ENCODE results near the gene TRPM3. TPM values are rescaled to one million over a fixed set of nuclear protein-coding genes. Genes with fewer than 3 reads are reported as not detected.

TRPM3 gene
- total and polyA plus RNA-seq, 2 of the 8 experiments (the other 6 are each of a cell fraction or from before 2014, with no cell fraction given) = 2.4 to 10.9 TPM

GRCh38 chr9:70949239-70949638 lies 172.2 kb downstream of the TRPM3 start:
- Histone ChIP-seq H3K23me2 (ENCODE audit: low read depth, low read length) (no peaks in the 10 kb centered on the region), H3K27ac (ENCODE audit: low read depth, low read length) (no peak overlapping the region), H4K20me1 (replicated peaks in 1 of 2; ENCODE audit: control insufficient read depth in 1 of 2, insufficient read depth in 2 of 2, low read length in 2 of 2) (no peaks in the 10 kb centered on the region), H2BK5ac (ENCODE audit: low read depth, low read length) (no peak overlapping the region), H4K91ac (replicated peaks; ENCODE audit: insufficient read length, low read length) (no peak overlapping the region), H2BK20ac (ENCODE audit: low read length) (no peak overlapping the region), H2AFZ (ENCODE audit: low read length) (no peak overlapping the region), H3K9ac (replicated peaks in 1 of 4; ENCODE audit: extremely low read depth in 1 of 4, low read depth in 3 of 4, low read length in 3 of 4) (no peak overlapping the region), H3K79me2 (ENCODE audit: control insufficient read depth in 1 of 2, insufficient read depth in 2 of 2, low read length in 2 of 2) (no peaks in the 10 kb centered on the region), H3K14ac (ENCODE audit: insufficient read length) (no peak overlapping the region), H2BK15ac (ENCODE audit: low read length) (no peak overlapping the region), H3K56ac (replicated peaks; ENCODE audit: insufficient read length, low read depth, low read length) (no peak overlapping the region), H3K27me3 (replicated peaks in 1 of 4; ENCODE audit: control insufficient read depth in 3 of 4, extremely low read depth in 1 of 4, insufficient read depth in 3 of 4, low read length in 3 of 4) (no peaks in the 10 kb centered on the region), H3K36me3 (ENCODE audit: control insufficient read depth in 2 of 4, insufficient read depth in 4 of 4, low read length in 3 of 4) (no peaks in the 10 kb centered on the region), H3K9me3 (ENCODE audit: insufficient read depth in 2 of 2, low read depth in 1 of 2, low read length in 1 of 2) (no peaks in the 10 kb centered on the region), H4K8ac (ENCODE audit: extremely low read depth, insufficient read depth, low read length) (no peak overlapping the region), H2BK12ac (ENCODE audit: low read depth, low read length) (no peak overlapping the region), H3K79me1 (ENCODE audit: low read depth, low read length) (no peaks in the 10 kb centered on the region), H3K23ac (ENCODE audit: insufficient read length) (no peak overlapping the region), H3K4me2 (ENCODE audit: insufficient read depth in 1 of 2, low read depth in 2 of 2, low read length in 2 of 2) (no peak overlapping the region), H2BK120ac (replicated peaks; ENCODE audit: low read depth, low read length) (no peak overlapping the region), H2AK5ac (ENCODE audit: low read depth, low read length) (no peak overlapping the region), H4K5ac (ENCODE audit: insufficient read length, low read depth, low read length) (no peak overlapping the region), H3K4ac (replicated peaks; ENCODE audit: insufficient read length, low read depth, low read length) (no peak overlapping the region), H3K18ac (ENCODE audit: extremely low read depth, low read length) (no peak overlapping the region), H3K4me3 (ENCODE audit: extremely low read depth in 1 of 4, insufficient read depth in 2 of 4, low read depth in 3 of 4, low read length in 4 of 4) (no peak overlapping the region), H3K4me1 (replicated peaks in 1 of 4; ENCODE audit: control insufficient read depth in 3 of 4, insufficient read depth in 4 of 4, low read length in 3 of 4) (peaks cover 0 to 2% (median 0%) of the 10 kb centered on the region in 4 experiments; a peak in 2 of 7 replicates)
- TF ChIP-seq ASH2L (IDR thresholded peaks at IDR 0.05; ENCODE audit: low read length) (no peak), SP1 (IDR thresholded peaks at IDR 0.05; ENCODE audit: low read depth, low read length) (no peak), BRCA1 (IDR thresholded peaks at IDR 0.05; ENCODE audit: low read depth, low read length) (no peak), BACH1 (IDR thresholded peaks at IDR 0.05; ENCODE audit: low read length) (no peak), HDAC6 (IDR thresholded peaks at IDR 0.05; ENCODE audit: low read depth, low read length) (no peak), EP300 (IDR thresholded peaks at IDR 0.05; ENCODE audit: borderline replicate concordance in 1 of 2, low read depth in 2 of 2, low read length in 2 of 2) (no peak), GTF2F1 (IDR thresholded peaks at IDR 0.05; ENCODE audit: borderline replicate concordance, low read depth, low read length) (no peak), RAD21 (IDR thresholded peaks at IDR 0.05 in 1 of 2, conservative IDR thresholded peaks at IDR 0.05 in 1 of 2; ENCODE audit: low read depth in 2 of 2, low read length in 2 of 2) (no peak), SRF (IDR thresholded peaks at IDR 0.05; ENCODE audit: low read depth, low read length) (no peak)
- DNase-seq (ENCODE audit: low read depth in 1 of 2, low spot score in 2 of 2) (no peak), FAIRE-seq (no peak)
- CTCF ChIA-PET (ENCODE audit: partially characterized antibody) = interaction anchor here (0.6 kb wide), 1 partner anchor 146 kb away, joined by 5 read pairs; no protein-coding TSS in a partner anchor
- POLR2A ChIA-PET (ENCODE audit: partially characterized antibody) = no interaction called here
- 86% methylated on average over 4 of the region's 4 CpGs; no CpG with 5 or more reads in 1 of the 2 experiments for WGBS, 2 experiments (ENCODE audit: extremely low coverage in 1 of 2, insufficient coverage in 1 of 2, insufficient read length in 1 of 2, insufficient replicate concordance in 2 of 2, low coverage in 1 of 2, low lambda C conversion rate in 2 of 2, missing lambda C conversion rate in 1 of 2)

All from H1 (cell line).